Tibial nerve (tissue), 4 donors: ENCODE measurements around the gene BLM.

Source experiments
- EP300 ChIP-seq, 2 donors: sonication (generic); formaldehyde crosslinking; IDR thresholded peaks; one replicate each; pipeline ENCODE4 v1.6.1; 2017; ENCODE audit warnings: antibody characterized with exemption in 2 of 2, mild to moderate bottlenecking in 1 of 2
- TF ChIP-seq, protein P1 (sequence below), 5 experiments: fragments of 200-600 bp in 3 of 5; fragments of 450-650 bp in 2 of 5; sonication (generic) in 3 of 5; IDR thresholded peaks; one replicate each; pipeline ENCODE4 v1.5.1; 2016 to 2019; ENCODE audit warnings: antibody characterized with exemption in 5 of 5, mild to moderate bottlenecking in 3 of 5, moderate library complexity in 2 of 5

DNA sequence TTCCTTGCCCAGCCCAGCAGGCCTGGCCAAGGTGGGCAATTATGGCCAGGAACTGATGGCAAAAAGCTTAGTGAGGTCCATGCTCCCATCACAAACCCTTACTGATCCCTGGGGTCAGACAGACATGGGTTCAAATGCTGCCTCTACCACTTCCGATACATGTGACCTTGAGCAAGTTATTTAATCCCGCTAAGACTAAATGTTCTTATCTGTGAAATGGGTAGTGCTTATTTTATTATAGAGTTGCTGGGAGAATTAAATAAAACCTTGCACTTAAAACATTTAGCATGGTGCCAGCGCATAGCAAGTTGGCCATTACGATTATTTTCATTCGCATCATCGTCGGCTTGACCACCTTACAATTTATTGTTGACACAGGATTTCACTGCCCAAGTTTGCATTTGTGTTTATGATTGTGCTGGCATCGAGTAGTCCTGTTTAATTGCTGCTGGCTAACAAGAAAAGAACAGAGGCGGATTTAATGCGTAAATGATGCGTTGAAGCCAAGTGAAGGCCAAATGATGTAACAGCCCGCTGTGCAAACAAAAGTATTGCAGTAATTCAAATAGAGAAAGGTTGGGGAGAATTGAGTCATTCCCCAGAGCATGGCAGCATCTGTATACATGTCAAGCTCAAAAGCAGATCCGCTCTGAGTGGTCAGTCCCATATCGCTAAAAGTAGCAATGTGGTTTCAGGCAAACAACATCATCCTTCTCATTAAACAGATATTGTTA is 144.0 kb downstream of the BLM start:
- TF ChIP-seq EP300 (IDR thresholded peaks at IDR 0.05): no peak
- TF ChIP-seq, protein P1, sequence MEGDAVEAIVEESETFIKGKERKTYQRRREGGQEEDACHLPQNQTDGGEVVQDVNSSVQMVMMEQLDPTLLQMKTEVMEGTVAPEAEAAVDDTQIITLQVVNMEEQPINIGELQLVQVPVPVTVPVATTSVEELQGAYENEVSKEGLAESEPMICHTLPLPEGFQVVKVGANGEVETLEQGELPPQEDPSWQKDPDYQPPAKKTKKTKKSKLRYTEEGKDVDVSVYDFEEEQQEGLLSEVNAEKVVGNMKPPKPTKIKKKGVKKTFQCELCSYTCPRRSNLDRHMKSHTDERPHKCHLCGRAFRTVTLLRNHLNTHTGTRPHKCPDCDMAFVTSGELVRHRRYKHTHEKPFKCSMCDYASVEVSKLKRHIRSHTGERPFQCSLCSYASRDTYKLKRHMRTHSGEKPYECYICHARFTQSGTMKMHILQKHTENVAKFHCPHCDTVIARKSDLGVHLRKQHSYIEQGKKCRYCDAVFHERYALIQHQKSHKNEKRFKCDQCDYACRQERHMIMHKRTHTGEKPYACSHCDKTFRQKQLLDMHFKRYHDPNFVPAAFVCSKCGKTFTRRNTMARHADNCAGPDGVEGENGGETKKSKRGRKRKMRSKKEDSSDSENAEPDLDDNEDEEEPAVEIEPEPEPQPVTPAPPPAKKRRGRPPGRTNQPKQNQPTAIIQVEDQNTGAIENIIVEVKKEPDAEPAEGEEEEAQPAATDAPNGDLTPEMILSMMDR (IDR thresholded peaks at IDR 0.05): no peak
